Measurements from ENCODE around the gene SMARCAD1.

Gene SMARCAD1

DNA sequence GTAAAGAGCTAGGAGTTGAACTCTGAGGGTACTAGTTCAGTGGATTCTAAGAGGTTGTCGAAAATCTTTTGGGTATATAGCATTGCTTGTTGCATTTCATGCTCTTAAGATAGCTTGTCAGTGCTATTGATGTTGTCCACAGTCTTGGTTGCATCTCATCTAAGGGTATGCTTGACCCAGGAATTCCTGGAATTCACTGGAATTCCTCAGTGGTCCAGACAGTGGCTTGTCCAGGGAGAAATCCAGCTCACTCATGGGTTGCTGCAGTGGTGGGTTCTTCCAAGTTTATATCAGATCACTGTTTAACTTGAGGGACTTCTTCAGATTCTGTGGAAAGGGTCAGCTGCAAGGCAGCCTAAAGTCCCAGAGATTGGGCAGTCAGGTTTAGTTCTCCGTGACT is 29.8 kb upstream of the SMARCAD1 start:
- 93 to 95% methylated on average over 2 of the region's 2 CpGs for WGBS, 2 experiments
- H3K27ac ChIP-seq (ENCODE audit: insufficient read depth, low read depth, low read length, poor library complexity, severe bottlenecking), result no peak overlapping the region

DNA sequence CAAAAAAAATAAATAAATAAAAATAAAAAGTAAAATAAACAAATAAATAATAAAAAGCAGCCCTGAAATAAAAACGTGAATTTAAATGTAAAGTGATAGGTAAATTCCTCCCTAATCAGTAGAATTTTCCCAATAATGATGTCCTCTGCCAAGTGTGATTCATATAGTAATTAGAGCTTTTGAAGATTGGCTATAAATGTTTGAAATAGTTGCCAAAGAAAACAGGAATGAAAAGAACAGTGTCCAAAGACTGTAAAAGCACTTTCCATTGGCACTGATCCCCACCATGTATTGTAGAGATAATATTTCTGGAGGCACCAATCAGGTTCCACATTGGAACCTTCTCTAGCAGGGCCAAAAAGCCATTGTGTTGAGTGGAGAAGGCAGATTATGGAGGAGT is 25.9 kb upstream of the SMARCAD1 start:
- Histone ChIP-seq H3K27ac (ENCODE audit: insufficient read depth, low read depth, low read length, poor library complexity, severe bottlenecking) (no peak overlapping the region), H3K4me1 (ENCODE audit: control insufficient read depth, insufficient read depth, low read length) (no peaks in the 10 kb centered on the region), H3K4me3 (ENCODE audit: insufficient read depth, low read depth, low read length) (no peak overlapping the region), H3K9me3 (ENCODE audit: control insufficient read depth, low read length) (no peaks in the 10 kb centered on the region), H3K36me3 (ENCODE audit: control insufficient read depth, insufficient read depth, low read length) (no peaks in the 10 kb centered on the region), H3K27me3 (ENCODE audit: control insufficient read depth, insufficient read depth, low read length, poor library complexity, severe bottlenecking) (no peaks in the 10 kb centered on the region)
- WGBS, 2 experiments, result no CpG with 5 or more reads among the region's 1 CpG

More for the DNA sequence above, 29.8 kb upstream of the SMARCAD1 start:
- H3K4me3 ChIP-seq (ENCODE audit: insufficient read depth, low read depth, low read length), result no peak overlapping the region
- H3K4me1 ChIP-seq (ENCODE audit: control insufficient read depth, insufficient read depth, low read length), result no peaks in the 10 kb centered on the region
- no peaks in the 10 kb centered on the region for H3K27me3 ChIP-seq (ENCODE audit: control insufficient read depth, insufficient read depth, low read length, poor library complexity, severe bottlenecking)
- no peaks in the 10 kb centered on the region for H3K36me3 ChIP-seq (ENCODE audit: control insufficient read depth, insufficient read depth, low read length)
- H3K9me3 ChIP-seq (ENCODE audit: control insufficient read depth, low read length), result no peaks in the 10 kb centered on the region

DNA sequence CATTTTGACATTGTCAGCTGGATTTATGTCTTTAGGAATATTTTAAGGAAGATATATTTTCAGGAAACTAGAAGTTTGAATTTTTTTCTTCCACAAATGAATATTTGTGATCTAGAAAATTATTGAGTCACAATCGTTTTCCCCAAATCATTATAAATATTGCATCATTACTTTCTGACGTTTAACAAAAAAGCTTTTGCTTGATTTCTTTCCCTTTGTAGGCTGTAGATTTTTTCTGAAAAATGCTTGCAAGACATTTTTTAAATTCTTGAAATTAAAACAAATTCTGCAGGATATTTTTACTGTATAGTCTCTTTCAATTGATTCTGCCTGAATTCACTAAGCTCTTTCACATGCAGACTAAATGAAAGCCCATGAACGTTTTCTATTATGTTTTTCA is 4.9 kb upstream of the SMARCAD1 start:
- whole genome bisulfite sequencing, 2 experiments, result 82% methylated on average over 2 of the region's 3 CpGs; no CpG with 5 or more reads in 1 of the 2 experiments

DNA sequence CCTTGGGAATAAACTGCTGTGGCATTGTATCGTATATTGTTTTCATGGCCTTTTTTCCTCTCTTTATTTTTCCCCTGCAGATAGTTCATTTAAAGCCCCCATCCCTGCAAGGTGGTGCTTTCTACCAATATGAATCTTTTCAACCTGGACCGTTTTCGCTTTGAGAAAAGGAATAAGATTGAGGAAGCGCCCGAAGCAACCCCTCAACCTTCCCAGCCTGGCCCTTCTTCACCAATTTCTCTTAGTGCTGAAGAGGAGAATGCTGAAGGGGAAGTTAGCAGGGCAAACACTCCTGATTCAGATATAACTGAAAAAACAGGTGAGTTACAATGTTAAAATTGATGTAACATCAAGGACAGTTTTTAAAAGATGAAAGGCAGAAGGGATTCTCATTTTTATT is 601 bp downstream of the SMARCAD1 start:
- H3K9me3 ChIP-seq (ENCODE audit: control insufficient read depth, low read length), result no peaks in the 10 kb centered on the region
- peak overlapping the region; percentile 96 for H3K27ac ChIP-seq (ENCODE audit: insufficient read depth, low read depth, low read length, poor library complexity, severe bottlenecking)
- peaks cover 4% of the 10 kb centered on the region for H3K4me1 ChIP-seq (ENCODE audit: control insufficient read depth, insufficient read depth, low read length)
- H3K4me3 ChIP-seq (ENCODE audit: insufficient read depth, low read depth, low read length), result peak overlapping the region; percentile 92
- 19 to 21% methylated on average over 4 to 5 of the region's 5 CpGs for WGBS, 2 experiments
- no peaks in the 10 kb centered on the region for H3K27me3 ChIP-seq (ENCODE audit: control insufficient read depth, insufficient read depth, low read length, poor library complexity, severe bottlenecking)
- H3K36me3 ChIP-seq (ENCODE audit: control insufficient read depth, insufficient read depth, low read length), result peaks cover 20% of the 10 kb centered on the region

More for the DNA sequence above, 4.9 kb upstream of the SMARCAD1 start:
- Histone ChIP-seq H3K4me1 (ENCODE audit: control insufficient read depth, insufficient read depth, low read length) (no peaks in the 10 kb centered on the region), H3K36me3 (ENCODE audit: control insufficient read depth, insufficient read depth, low read length) (no peaks in the 10 kb centered on the region), H3K9me3 (ENCODE audit: control insufficient read depth, low read length) (no peaks in the 10 kb centered on the region), H3K27me3 (ENCODE audit: control insufficient read depth, insufficient read depth, low read length, poor library complexity, severe bottlenecking) (no peaks in the 10 kb centered on the region), H3K4me3 (ENCODE audit: insufficient read depth, low read depth, low read length) (no peak overlapping the region), H3K27ac (ENCODE audit: insufficient read depth, low read depth, low read length, poor library complexity, severe bottlenecking) (no peak overlapping the region)

DNA sequence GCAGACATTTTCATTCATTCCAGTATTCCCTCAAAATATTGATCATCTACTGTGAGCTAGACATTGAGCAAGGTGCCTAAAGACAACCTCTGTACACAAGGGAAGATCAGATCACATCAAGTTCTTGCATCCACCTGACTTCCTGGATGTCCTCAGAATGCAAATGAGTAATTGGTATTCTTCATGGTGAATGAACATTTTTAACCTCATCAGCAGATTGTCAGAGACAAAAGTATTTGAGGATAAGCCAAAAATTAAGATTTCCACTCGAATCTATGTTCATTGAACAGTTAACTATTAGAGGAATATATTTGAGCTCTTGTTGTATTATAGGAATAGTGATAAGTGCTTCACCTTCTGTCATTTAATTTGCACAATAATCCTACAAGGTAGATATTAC is 1.3 kb downstream of the SMARCAD1 start:
- WGBS, 2 experiments, result 100% methylated on average over 1 of the region's 1 CpG
- Histone ChIP-seq H3K27me3 (ENCODE audit: control insufficient read depth, insufficient read depth, low read length, poor library complexity, severe bottlenecking) (no peaks in the 10 kb centered on the region), H3K4me1 (ENCODE audit: control insufficient read depth, insufficient read depth, low read length) (peaks cover 4% of the 10 kb centered on the region), H3K9me3 (ENCODE audit: control insufficient read depth, low read length) (no peaks in the 10 kb centered on the region), H3K4me3 (ENCODE audit: insufficient read depth, low read depth, low read length) (peak overlapping the region; percentile 92), H3K36me3 (ENCODE audit: control insufficient read depth, insufficient read depth, low read length) (peaks cover 27% of the 10 kb centered on the region), H3K27ac (ENCODE audit: insufficient read depth, low read depth, low read length, poor library complexity, severe bottlenecking) (no peak overlapping the region)

DNA sequence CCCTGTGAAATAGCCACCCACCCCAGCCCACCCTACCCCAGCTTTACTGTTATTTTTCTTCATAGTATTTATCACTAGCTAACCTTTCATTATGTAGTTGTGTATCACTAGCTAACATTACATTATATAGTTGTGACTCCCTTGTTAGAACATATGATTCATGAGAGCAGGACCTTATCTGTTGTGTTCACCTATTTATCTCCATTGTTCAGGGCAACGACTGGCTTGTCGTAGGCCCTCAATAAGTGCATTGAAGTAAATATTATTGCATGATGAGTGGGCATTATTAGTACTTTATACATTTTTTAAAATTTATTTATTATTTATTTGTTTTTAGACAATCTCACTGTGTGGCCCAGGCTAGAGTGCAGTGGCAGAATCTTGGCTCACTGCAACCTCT is 4.2 kb downstream of the SMARCAD1 start:
- Histone ChIP-seq H3K27me3 (ENCODE audit: control insufficient read depth, insufficient read depth, low read length, poor library complexity, severe bottlenecking) (no peaks in the 10 kb centered on the region), H3K36me3 (ENCODE audit: control insufficient read depth, insufficient read depth, low read length) (peaks cover 48% of the 10 kb centered on the region), H3K27ac (ENCODE audit: insufficient read depth, low read depth, low read length, poor library complexity, severe bottlenecking) (no peak overlapping the region), H3K9me3 (ENCODE audit: control insufficient read depth, low read length) (no peaks in the 10 kb centered on the region), H3K4me3 (ENCODE audit: insufficient read depth, low read depth, low read length) (no peak overlapping the region), H3K4me1 (ENCODE audit: control insufficient read depth, insufficient read depth, low read length) (peaks cover 4% of the 10 kb centered on the region)
- WGBS, 2 experiments, result 94 to 100% methylated on average over 1 to 2 of the region's 2 CpGs

DNA sequence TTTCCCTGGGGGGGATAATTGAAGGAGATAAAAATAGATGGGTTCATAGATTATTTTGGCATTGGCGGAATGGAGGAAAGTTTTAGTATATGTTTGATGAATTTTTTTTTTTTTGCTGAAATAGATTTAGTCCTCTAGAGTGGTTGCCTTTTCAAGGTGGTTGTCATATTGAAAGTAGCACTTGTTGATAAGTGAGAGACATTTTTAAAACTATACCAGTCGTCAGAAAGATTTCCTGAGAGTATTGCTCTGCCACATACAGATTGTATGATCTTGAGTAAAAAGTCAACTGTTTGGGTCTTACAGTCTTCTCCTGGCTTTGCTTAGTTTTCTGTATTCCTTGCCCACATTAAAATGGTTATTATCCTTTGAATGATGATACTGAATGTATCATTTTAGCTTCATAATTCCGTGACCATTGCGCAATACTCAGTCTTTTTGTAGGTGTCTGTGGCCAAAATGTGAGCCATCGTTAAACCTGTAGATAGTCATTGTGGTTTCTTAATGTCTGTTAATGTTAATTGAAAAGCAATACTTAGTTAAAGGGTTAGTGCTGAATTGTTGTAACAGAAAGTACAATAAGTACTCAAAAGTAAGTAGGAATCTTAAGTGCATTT is 7.1 kb downstream of the SMARCAD1 start:
- 96 to 97% methylated on average over 5 of the region's 5 CpGs for WGBS, 2 experiments
- H3K36me3 ChIP-seq (ENCODE audit: control insufficient read depth, insufficient read depth, low read length), result peaks cover 51% of the 10 kb centered on the region
- H3K4me3 ChIP-seq (ENCODE audit: insufficient read depth, low read depth, low read length), result no peak overlapping the region
- H3K27ac ChIP-seq (ENCODE audit: insufficient read depth, low read depth, low read length, poor library complexity, severe bottlenecking), result no peak overlapping the region
- H3K9me3 ChIP-seq (ENCODE audit: control insufficient read depth, low read length), result no peaks in the 10 kb centered on the region
- H3K4me1 ChIP-seq (ENCODE audit: control insufficient read depth, insufficient read depth, low read length), result no peaks in the 10 kb centered on the region
- H3K27me3 ChIP-seq (ENCODE audit: control insufficient read depth, insufficient read depth, low read length, poor library complexity, severe bottlenecking), result no peaks in the 10 kb centered on the region

DNA sequence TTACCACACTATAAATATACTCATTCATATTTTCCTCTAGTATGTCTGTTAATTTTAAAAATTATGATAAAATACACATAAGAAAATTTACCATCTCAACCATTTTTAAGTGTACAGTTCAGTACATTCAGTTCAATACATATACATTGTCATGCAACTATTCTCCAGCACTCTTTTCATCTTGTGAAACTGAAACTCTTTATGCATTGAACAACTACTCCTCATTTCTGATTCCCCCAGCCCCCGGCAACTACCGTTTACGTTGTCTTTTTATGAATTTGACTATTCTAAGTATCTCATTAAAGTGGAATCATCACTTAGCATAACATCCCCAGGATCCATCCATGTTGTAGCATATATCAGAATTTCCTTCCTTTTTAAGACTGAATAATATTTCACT is 8.7 kb downstream of the SMARCAD1 start:
- H3K36me3 ChIP-seq (ENCODE audit: control insufficient read depth, insufficient read depth, low read length), result peaks cover 41% of the 10 kb centered on the region
- WGBS, 2 experiments, result 98 to 100% methylated on average over 3 of the region's 3 CpGs
- H3K9me3 ChIP-seq (ENCODE audit: control insufficient read depth, low read length), result no peaks in the 10 kb centered on the region
- no peak overlapping the region for H3K4me3 ChIP-seq (ENCODE audit: insufficient read depth, low read depth, low read length)
- H3K27me3 ChIP-seq (ENCODE audit: control insufficient read depth, insufficient read depth, low read length, poor library complexity, severe bottlenecking), result no peaks in the 10 kb centered on the region
- H3K4me1 ChIP-seq (ENCODE audit: control insufficient read depth, insufficient read depth, low read length), result no peaks in the 10 kb centered on the region
- H3K27ac ChIP-seq (ENCODE audit: insufficient read depth, low read depth, low read length, poor library complexity, severe bottlenecking), result no peak overlapping the region

DNA sequence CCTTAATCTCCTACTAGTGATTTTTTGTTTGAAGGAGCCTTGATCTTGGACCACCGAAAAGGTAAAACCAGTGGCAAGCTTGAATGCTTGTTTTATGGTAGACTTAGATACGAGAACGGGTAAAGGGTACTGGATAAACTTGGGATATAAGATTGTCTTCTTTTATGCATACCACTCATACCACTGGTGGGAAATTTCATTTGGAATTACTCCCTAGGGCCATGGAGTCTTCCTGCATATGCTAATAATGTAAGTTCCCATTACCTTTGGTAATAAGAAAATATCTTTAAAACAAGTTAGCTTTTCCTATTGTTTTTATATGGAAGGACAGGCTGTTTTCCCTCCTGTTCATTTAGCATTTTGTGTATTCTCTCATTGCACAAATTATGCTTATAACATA is 11.7 kb downstream of the SMARCAD1 start:
- H3K27ac ChIP-seq (ENCODE audit: insufficient read depth, low read depth, low read length, poor library complexity, severe bottlenecking), result no peak overlapping the region
- 91 to 92% methylated on average over 2 to 3 of the region's 3 CpGs for WGBS, 2 experiments
- no peaks in the 10 kb centered on the region for H3K4me1 ChIP-seq (ENCODE audit: control insufficient read depth, insufficient read depth, low read length)
- peaks cover 21% of the 10 kb centered on the region for H3K36me3 ChIP-seq (ENCODE audit: control insufficient read depth, insufficient read depth, low read length)
- no peaks in the 10 kb centered on the region for H3K27me3 ChIP-seq (ENCODE audit: control insufficient read depth, insufficient read depth, low read length, poor library complexity, severe bottlenecking)
- H3K4me3 ChIP-seq (ENCODE audit: insufficient read depth, low read depth, low read length), result no peak overlapping the region
- no peaks in the 10 kb centered on the region for H3K9me3 ChIP-seq (ENCODE audit: control insufficient read depth, low read length)

DNA sequence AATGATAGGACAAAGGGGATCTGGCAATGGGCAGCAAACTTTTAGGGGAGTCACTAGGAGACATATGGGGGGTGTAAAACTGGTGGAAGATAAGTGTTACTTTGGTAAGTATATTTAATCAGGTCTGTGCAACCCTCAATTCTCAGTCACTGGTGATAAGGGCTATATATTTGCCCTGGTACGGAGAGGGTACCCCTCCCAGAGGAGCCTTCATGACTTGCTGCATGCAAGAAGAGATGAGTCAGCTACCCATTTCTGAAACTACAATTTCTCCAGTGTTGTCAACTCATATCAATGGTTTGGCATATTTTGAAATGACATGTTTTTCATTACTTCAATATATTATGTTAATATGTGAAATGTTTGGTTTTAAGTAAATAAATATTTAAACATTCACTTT is 14.3 kb downstream of the SMARCAD1 start:
- H3K9me3 ChIP-seq (ENCODE audit: control insufficient read depth, low read length), result no peaks in the 10 kb centered on the region
- no peak overlapping the region for H3K27ac ChIP-seq (ENCODE audit: insufficient read depth, low read depth, low read length, poor library complexity, severe bottlenecking)
- peaks cover 13% of the 10 kb centered on the region for H3K36me3 ChIP-seq (ENCODE audit: control insufficient read depth, insufficient read depth, low read length)
- 93 to 100% methylated on average over 1 of the region's 1 CpG for WGBS, 2 experiments
- no peak overlapping the region for H3K4me3 ChIP-seq (ENCODE audit: insufficient read depth, low read depth, low read length)
- H3K27me3 ChIP-seq (ENCODE audit: control insufficient read depth, insufficient read depth, low read length, poor library complexity, severe bottlenecking), result no peaks in the 10 kb centered on the region
- H3K4me1 ChIP-seq (ENCODE audit: control insufficient read depth, insufficient read depth, low read length), result no peaks in the 10 kb centered on the region

DNA sequence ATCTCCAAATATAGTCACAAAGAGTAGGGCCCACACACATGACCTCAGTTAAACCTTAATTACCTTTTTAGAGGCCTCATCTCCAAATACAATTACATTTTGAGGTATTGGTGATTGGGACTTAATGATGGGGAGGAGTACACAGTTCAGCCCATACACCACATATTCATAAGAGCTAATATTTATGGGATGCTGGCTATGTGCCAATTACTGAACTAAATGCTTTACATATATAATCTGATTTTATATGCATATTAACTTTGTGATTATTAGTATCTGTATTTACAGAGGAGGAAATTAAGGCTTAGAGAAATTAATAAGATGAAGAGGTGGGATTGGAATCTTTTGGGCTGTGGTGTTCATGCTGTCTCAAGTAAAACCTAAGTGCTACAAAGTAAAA is 17.8 kb downstream of the SMARCAD1 start:
- no peaks in the 10 kb centered on the region for H3K9me3 ChIP-seq (ENCODE audit: control insufficient read depth, low read length)
- H3K4me3 ChIP-seq (ENCODE audit: insufficient read depth, low read depth, low read length), result no peak overlapping the region
- peaks cover 9% of the 10 kb centered on the region for H3K36me3 ChIP-seq (ENCODE audit: control insufficient read depth, insufficient read depth, low read length)
- no peaks in the 10 kb centered on the region for H3K4me1 ChIP-seq (ENCODE audit: control insufficient read depth, insufficient read depth, low read length)
- H3K27ac ChIP-seq (ENCODE audit: insufficient read depth, low read depth, low read length, poor library complexity, severe bottlenecking), result no peak overlapping the region
- H3K27me3 ChIP-seq (ENCODE audit: control insufficient read depth, insufficient read depth, low read length, poor library complexity, severe bottlenecking), result no peaks in the 10 kb centered on the region

Data from ectodermal cell (in vitro differentiated cells).